Cerebellar nuclear complex (tissue), 1 donor: Measurements from ENCODE around the gene NDUFB2.
"Not testable (repeated sequence)": the region's sequence is repeated elsewhere in the genome, so short reads cannot be mapped to it uniquely, and the experiment has no call there.

Source experiments
- DNase-seq, 2 experiments: peaks; one replicate each; lab custom pipeline; 2025; lab: John Stamatoyannopoulos, UW

Gene NDUFB2

DNA sequence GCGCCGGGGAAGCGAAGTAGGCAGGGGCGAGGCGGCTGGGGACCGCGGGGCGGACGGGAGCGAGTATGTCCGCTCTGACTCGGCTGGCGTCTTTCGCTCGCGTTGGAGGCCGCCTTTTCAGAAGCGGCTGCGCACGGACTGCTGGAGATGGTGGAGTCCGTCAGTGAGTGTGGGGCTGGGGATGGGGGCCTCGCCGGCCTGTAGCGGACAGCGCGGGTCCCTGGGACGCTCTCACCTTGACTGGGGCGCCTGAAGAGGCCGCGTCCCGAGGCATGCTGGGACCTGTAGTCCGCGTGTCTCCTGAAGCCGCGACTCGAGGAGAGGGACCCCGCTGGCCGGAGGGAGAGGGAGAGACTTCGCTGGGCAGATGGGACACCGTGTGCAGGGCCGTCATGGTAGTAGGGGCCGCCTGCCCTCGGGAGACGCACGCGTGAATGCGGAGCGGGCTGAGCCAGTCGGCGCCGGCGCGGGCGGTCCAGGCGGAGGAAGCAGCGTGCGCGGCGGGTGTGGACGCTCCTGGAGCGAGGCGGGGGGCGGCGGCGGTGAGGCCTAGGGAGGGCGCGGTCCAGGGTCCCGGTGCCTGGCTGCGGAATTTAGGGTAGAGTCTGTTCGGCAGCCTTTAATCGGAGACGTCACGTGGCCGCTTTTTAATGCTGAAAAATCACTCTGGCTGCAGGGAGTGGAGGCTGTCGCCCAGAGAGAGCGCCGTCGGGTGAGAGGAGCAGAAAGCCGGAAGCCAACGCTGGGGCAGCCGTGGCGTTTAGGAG lies at the start of gene NDUFB2:
Gene NDUFB2, plus strand, starts transcription at position 29 of the 767 bp plus-strand sequence. Its CDS starts 37 bp downstream, at position 66.
- DNase-seq: peak in 1 of 2 experiments; percentile 60

- DNase-seq: peak in 1 of 2 experiments; percentile 41
Measured at GRCh38 chr7:140646931-140647647, 49.4 kb upstream of the NDUFB2 start.

GRCh38 chr7:140649556-140650205 lies 46.8 kb upstream of the NDUFB2 start:
- DNase-seq: no peak

DNA sequence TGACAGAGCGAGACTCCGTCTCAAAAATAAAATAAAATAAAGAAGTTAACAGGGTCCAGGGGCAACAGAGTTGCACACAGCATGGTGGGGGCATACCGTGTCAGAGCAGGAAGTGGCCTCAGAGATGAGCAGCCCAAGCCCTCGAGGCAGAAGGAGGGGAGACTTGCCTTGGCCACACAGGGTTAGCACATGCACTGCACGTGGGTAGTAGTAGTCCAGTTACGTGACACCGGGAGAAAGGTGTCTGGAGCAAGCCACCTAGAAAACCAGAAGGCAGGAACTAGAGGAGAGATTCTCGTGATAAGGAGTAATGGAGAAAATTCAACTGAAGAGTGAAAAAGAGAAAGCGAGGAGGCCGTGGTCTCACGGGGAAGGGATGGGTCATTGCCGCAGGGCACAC lies 46.1 kb upstream of the NDUFB2 start:
- DNase-seq: no peak

DNA sequence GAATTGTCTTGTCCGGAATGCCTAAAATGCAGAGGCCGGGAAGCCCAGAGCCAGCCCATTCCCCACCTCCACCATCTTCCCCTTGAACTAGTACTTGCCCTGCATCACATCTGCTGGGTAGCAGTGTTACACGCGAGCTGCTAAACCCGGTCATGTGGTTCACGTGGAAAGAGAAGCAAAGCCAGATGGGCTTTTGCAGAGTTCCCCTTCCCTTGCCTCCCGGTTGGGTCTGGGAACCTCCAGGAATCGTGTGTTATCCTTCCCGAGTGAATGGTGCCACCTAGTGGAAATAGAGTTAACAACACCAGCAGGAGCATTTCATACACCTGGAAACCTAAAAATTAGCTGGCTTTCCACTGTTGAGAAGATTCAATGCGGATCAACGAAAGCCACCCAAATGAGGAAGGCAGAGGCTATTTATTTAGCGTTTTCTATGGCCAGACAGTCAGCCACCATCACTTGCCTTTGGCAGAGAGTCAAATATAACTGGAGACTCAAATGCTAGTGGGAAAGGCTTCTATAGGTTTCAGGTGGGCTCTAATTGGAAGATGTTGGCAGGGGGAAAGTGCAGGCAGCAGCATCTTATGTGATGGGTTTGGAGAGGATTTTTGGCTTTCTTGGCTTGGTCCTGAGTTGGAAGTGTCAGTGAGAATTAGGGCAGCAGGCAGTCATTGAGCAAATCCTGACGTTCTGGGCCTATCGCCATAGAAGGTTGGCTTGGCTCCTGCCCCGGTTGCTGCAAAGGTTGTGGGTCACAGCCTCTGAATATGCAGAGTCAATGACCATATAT lies 43.0 kb upstream of the NDUFB2 start:
- DNase-seq: peak; percentile 8 to 64

DNA sequence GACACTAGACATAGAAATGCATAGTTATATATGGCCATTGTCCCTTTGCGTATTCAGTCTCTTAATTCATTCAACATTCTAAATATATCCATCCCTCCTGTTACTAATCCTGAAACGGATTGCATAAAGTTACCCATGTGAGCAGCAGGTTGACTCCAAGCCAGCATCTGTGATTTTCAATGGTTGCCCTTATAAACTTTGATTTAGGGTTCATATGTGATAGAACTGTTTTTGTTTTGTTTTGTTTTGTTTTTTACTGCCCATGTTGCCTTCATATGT lies 42.5 kb upstream of the NDUFB2 start:
- no peak for DNase-seq

DNA sequence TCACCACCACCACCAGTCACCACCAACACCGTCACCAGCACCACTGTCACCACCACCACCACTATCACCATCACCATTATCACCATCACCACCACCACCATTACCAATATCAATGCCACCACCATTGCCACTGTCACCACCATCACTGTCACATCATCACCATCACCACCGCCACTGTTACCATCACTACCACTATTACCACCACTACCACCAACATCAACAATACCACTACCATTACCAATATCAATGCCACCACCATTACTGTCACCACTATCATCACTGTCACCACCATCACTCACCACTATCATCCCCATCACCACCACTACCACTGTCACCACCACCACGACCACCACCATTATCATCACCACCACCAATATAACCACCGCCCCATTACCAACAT lies 41.8 kb upstream of the NDUFB2 start:
- no peak for DNase-seq

GRCh38 chr7:140655511-140656408 lies 40.7 kb upstream of the NDUFB2 start:
- no peak for DNase-seq

DNA sequence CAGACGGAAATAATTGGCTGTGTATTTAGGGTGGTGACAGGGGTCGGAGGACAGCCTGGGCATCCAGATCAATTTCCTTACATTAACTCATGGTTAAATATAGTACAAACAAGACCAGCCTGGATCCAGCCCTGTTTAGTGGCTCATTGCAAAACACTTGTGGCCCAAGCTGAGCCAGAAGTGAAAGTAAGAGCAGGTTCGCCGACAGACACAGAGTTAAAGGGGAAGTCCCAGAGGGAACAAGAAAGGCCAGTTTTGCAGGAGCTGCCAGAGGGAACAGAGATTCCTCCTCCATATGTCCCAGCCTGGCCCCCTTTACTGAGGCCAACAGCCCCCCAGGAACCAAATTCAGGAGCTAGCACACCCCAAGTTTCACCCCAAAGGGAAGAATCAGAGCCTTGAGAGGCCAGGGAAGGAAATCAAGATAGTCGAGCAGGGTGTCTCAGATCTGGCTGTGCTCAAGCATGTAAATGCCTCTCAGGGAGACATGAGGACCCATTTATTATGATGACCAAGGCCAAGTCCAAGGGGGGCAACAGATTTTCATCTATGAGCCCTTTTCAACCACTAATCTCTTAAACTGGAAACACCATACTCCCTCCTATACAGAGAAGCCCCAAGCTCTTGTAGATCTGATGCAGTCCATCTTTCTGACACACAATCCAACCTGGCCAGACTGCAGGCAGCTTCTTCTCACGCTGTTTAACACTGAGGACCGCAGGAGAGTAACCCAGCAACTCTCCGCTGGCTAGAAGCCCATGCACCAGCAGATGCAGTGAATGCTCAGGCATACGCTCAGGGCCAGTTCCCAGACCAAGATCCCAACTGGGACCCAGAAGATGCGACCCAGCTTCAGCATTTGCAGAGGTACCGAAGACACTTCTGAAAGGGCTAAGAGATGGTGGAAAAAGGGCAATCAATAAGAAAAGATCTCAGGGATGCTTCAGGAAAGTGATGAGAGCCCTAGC lies 39.7 kb upstream of the NDUFB2 start:
- no peak for DNase-seq

DNA sequence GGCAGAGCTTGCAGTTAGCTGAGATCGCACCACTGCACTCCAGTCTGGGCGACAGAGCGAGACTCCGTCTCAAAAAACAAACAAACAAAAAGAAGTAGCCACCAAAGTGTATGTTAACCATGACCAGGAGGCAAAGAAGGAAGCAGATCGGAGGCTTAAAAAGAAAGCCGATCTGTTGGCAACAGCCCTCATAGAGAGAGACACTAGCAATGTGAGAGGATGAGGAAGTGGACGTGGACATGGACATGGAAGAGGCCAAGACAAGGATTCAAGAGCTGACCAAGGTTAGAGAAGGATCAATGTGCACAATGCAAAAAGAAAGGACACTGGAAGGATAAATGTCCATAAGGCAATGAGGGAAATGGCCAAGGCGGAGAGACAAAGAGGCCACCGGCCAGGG lies 38.6 kb upstream of the NDUFB2 start:
- no peak for DNase-seq

- no peak for DNase-seq
Measured at GRCh38 chr7:140659856-140660255, 36.7 kb upstream of the NDUFB2 start.

DNA sequence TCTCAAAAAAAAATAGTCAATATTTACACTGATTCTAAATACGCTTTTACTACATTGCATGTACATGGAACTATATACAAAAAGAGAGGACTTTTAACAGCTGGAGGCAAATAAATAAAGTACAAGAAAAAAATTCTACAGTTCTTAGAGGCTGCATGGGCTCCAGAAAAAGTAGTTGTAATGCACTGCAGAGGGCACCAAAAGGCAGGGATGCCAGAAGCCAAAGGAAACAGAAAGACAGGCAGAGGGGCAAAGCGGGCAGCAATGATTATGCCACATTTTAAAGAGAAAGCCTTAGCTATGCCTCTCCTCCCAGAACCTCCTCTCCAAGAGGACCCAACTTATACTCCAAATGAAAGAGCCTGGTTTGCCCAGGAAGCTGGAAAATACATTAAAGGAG lies 35.4 kb upstream of the NDUFB2 start:
- DNase-seq: no peak

- DNase-seq: not testable (repeated sequence)
Measured at GRCh38 chr7:140662938-140663337, 33.6 kb upstream of the NDUFB2 start.

- DNase-seq: no peak
Measured at GRCh38 chr7:140667476-140667875, 29.0 kb upstream of the NDUFB2 start.

- no peak for DNase-seq
Measured at GRCh38 chr7:140668641-140669040, 27.9 kb upstream of the NDUFB2 start.

DNA sequence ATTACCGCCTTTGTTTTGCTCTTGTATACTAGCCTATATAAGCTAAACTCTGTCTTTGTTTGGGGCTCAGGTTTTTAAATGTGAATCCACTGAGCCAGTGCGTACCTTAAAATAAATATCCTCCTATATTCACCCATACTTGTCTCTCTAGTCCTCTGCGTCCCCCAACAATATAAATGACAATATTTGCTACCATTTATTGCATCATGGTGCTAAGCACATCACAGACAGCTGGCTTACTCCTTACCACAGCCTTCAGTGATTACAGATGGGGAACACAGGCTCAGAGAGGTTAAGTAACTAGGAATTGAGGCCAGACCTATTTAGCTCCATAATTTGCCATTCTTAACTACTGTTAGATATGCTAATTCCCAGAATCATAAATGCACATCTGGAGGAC lies 27.2 kb upstream of the NDUFB2 start:
- DNase-seq: no peak

GRCh38 chr7:140669862-140670261 lies 26.6 kb upstream of the NDUFB2 start:
- DNase-seq: not testable (repeated sequence)

DNA sequence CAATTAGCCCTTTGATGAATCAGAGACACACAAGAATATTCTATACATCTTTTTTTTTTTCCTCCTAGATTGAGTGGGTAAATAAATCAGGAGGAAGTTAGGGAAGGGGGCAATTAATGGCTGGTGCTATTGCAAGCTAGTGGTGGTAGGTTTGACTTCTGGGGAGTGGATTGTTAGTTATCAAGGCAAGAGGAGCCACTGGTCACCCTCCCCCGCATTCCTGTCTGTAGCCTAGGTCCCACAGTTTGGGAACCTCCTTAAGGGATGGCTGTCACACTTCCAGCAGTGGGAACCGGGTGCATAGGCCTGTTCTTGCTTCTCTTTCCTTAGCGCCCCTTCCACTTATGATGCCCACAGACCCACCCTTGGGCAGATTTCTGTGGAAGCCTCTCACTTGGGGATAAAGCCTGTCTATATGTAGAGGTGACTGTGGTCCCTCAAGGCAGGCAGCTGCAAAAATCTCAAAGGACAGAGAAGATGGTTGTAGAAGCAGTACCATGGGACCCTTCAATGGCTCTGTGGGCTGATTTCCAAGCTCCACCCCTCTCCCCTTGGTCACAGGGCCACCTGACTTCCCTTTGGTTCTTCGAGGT lies 26.1 kb upstream of the NDUFB2 start:
- no peak for DNase-seq

DNA sequence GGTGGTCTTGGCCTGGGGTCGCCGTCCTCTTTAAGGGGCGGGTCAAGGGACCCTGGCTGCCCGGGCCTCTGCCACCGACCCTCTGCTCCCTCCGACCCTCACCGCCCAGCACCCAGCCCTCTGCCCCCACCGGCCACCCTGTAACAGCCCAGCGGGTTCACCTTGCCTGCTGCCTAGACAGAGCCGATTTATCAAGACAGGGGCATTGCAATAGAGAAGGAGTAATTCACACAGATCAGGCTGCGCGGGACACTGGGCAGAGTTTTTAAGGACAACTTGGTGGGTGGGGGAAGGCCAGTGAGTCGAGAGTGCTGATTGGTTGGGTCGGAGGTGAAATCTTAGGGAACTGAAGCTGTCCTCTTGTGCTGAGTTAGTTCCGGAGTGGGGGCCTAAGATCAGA lies 24.5 kb upstream of the NDUFB2 start:
- DNase-seq: no peak
